Psoas muscle (tissue), 8 donors: Measurements from ENCODE around the gene DPH1. TPM values are rescaled to one million over a fixed set of nuclear protein-coding genes. Genes with fewer than 3 reads are reported as not detected.

Experiments
- ATAC-seq, 4 donors: fragments of 200-7000 bp; cut with Tn5 transposase; one replicate each; pipeline ENCODE4 v1.9.1; 2020; ENCODE audit warnings: moderate library complexity in 3 of 4, mild to moderate bottlenecking in 2 of 4
- DNase-seq, 2 donors: peaks; one replicate each; pipeline ENCODE4 v3.0.0-alpha.2; 2020
- H3K27ac ChIP-seq: fragments of 200-600 bp; one replicate; pipeline ENCODE4 v1.8.0; 2022
- H3K27me3 ChIP-seq, 3 donors: fragments of 200-600 bp in 1 of 3; one replicate each; pipeline versions ENCODE4 v1.6.1 to v1.8.0; 2013 to 2022; ENCODE audit warnings: low read length in 2 of 3, mild to moderate bottlenecking in 2 of 3, moderate library complexity in 1 of 3; ENCODE audit not compliant: insufficient read depth in 3 of 3
- H3K36me3 ChIP-seq, 2 donors: fragments of 200-600 bp in 1 of 2; one replicate each; pipeline versions ENCODE4 v1.6.1 to v1.8.0; 2013 to 2022; ENCODE audit warnings: low read depth in 1 of 2, mild to moderate bottlenecking in 1 of 2, moderate library complexity in 1 of 2; ENCODE audit not compliant: insufficient read depth in 1 of 2
- H3K4me1 ChIP-seq: fragments of 200-600 bp; one replicate; pipeline ENCODE4 v1.8.0; 2022
- H3K4me3 ChIP-seq: fragments of 200-600 bp; one replicate; pipeline ENCODE4 v1.8.0; 2022; ENCODE audit warnings: mild to moderate bottlenecking
- H3K9me3 ChIP-seq: fragments of 200-600 bp; one replicate; pipeline ENCODE4 v1.8.0; 2022
- CTCF ChIP-seq: fragments of 200-600 bp; IDR thresholded peaks from one replicate; pipeline ENCODE4 v1.8.0; 2022; ENCODE audit warnings: antibody characterized with exemption
- WGBS, 3 donors: extraction: QIAGEN DNeasy Blood & Tissue Kit; methylation state at CpG; one replicate each; pipeline versions ENCODE4 v1.1.6 to v1.1.7; 2013; 5-methylcytosine and 5-hydroxymethylcytosine counted together
- intact Hi-C, 2 donors: fragments of 100-400 bp; cut with DNase I; formaldehyde crosslinking; loops; one replicate each; pipeline versions ENCODE4 v1.11.0 to v1.14.2; 2022
- polyA plus RNA-seq, 3 donors: library from polyadenylated mRNA; stranded (reverse); fragments of 200-250 nt; gene quantifications; one replicate each; pipeline ENCODE4 v1.2.3, GENCODE V29; 2013
- total RNA-seq, 4 donors: library from RNA; stranded (reverse); fragmentation: NEBNext Ultra II Directional in 2 of 4; extraction: Animal tissue kit (Norgen Biotek cat#: 25700) in 2 of 4; gene quantifications; one replicate each; pipeline versions ENCODE4 v1.2.1 to v1.2.4, GENCODE V29; 2021 to 2023
- donor health status: healthy with polysubstance abuse.
- donor health status: DM: no; HTN: no; CAD: no; lungs with moderate emphysema.
- donor health status: Bipolar disorder and iron deficiency.
- donor health status: healthy.
- donor health status: DM: yes; HTN: yes; CAD: no.
- donor health status: DM: no; HTN: no; CAD: no.
- donor health status: DM: no; HTN: no; CAD: no.
- donor health status: DM: yes; HTN: yes; CAD: no.

Gene DPH1
- total and polyA plus RNA-seq, 7 donors, result 13.5 to 73.4 (median 40.6) TPM

GRCh38 chr17:2028737-2029136 is 1.2 kb upstream of the DPH1 start:
- no peak for TF ChIP-seq CTCF
- 46 to 61% (median 50%) methylated on average over 6 of the region's 6 CpGs for WGBS, 3 donors
- intact Hi-C loops, result loop anchor here (10.0 kb wide), 2 partner anchors 64 to 364 kb away; no protein-coding TSS in a partner anchor
- Histone ChIP-seq H3K36me3 (peaks cover 0 to 16% of the 10 kb centered on the region in 2 donors), H3K9me3 (no peaks in the 10 kb centered on the region), H3K27ac (no peak overlapping the region), H3K4me3 (no peak overlapping the region), H3K27me3 (no peaks in the 10 kb centered on the region), H3K4me1 (peaks cover 37% of the 10 kb centered on the region)
- no peak for ATAC-seq
- DNase-seq, result no peak

GRCh38 chr17:2030779-2031163 is 818 bp downstream of the DPH1 start:
- WGBS, 3 donors, result 12 to 21% (median 18%) methylated on average over 10 of the region's 10 CpGs
- Histone ChIP-seq H3K9me3 (no peaks in the 10 kb centered on the region), H3K27me3 (no peaks in the 10 kb centered on the region), H3K4me1 (peaks cover 32% of the 10 kb centered on the region), H3K27ac (peak overlapping the region; percentile 93), H3K4me3 (peak overlapping the region; percentile 94), H3K36me3 (peaks cover 0 to 25% of the 10 kb centered on the region in 2 donors)
- peak; percentile 55 for TF ChIP-seq CTCF
- intact Hi-C loops, result no loop called here
- DNase-seq (peak in 1 of 2 donors; percentile 76), ATAC-seq (no peak)

- 88 to 91% (median 89%) methylated on average over 7 of the region's 7 CpGs for WGBS, 3 donors
- Histone ChIP-seq H3K4me1 (peaks cover 25% of the 10 kb centered on the region), H3K27ac (no peak overlapping the region), H3K27me3 (no peaks in the 10 kb centered on the region), H3K4me3 (no peak overlapping the region), H3K36me3 (peaks cover 0 to 49% of the 10 kb centered on the region in 2 donors), H3K9me3 (no peaks in the 10 kb centered on the region)
- ATAC-seq (no peak), DNase-seq (no peak)
- TF ChIP-seq CTCF, result no peak
- intact Hi-C loops, result no loop called here
Observed at GRCh38 chr17:2033153-2033552, 3.2 kb downstream of the DPH1 start.

- Histone ChIP-seq H3K4me1 (peaks cover 25% of the 10 kb centered on the region), H3K36me3 (peaks cover 0 to 58% of the 10 kb centered on the region in 2 donors), H3K9me3 (no peaks in the 10 kb centered on the region), H3K27me3 (no peaks in the 10 kb centered on the region), H3K4me3 (no peak overlapping the region), H3K27ac (no peak overlapping the region)
- DNase-seq (no peak), ATAC-seq (no peak)
- TF ChIP-seq CTCF, result no peak
- 77 to 83% (median 82%) methylated on average over 5 to 7 of the region's 7 CpGs for WGBS, 3 donors
- intact Hi-C loops, result no loop called here
Observed at GRCh38 chr17:2034157-2034556, 4.2 kb downstream of the DPH1 start.

- peaks cover 21% of the 10 kb centered on the region for H3K4me1 ChIP-seq
- no peak for TF ChIP-seq CTCF
- H3K9me3 ChIP-seq, result no peaks in the 10 kb centered on the region
- no peak overlapping the region for H3K4me3 ChIP-seq
- peaks cover 0 to 63% of the 10 kb centered on the region in 2 donors for H3K36me3 ChIP-seq
- H3K27ac ChIP-seq, result no peak overlapping the region
- intact Hi-C loops, result no loop called here
- WGBS, 3 donors, result 59 to 68% (median 68%) methylated on average over 5 to 9 of the region's 9 CpGs
- ATAC-seq (no peak), DNase-seq (no peak)
- no peaks in the 10 kb centered on the region for H3K27me3 ChIP-seq
Observed at GRCh38 chr17:2034806-2035540, 5.0 kb downstream of the DPH1 start.
